Stimulated activated CD8-positive, alpha-beta memory T cell treated with anti-CD3 and anti-CD28 coated beads, Interleukin-2, amount 100 ng/mL, for 48 hours (primary cell): ENCODE data around the gene SUSD3.
"Not testable (repeated sequence)": the region's sequence is repeated elsewhere in the genome, so short reads cannot be mapped to it uniquely, and the experiment has no call there.

ENCODE experiments used
- DNase-seq, 2 donors: peaks; one replicate each; pipeline ENCODE4 v3.0.0-alpha.2; 2020; ENCODE audit warnings: low read depth in 2 of 2

Gene SUSD3

DNA sequence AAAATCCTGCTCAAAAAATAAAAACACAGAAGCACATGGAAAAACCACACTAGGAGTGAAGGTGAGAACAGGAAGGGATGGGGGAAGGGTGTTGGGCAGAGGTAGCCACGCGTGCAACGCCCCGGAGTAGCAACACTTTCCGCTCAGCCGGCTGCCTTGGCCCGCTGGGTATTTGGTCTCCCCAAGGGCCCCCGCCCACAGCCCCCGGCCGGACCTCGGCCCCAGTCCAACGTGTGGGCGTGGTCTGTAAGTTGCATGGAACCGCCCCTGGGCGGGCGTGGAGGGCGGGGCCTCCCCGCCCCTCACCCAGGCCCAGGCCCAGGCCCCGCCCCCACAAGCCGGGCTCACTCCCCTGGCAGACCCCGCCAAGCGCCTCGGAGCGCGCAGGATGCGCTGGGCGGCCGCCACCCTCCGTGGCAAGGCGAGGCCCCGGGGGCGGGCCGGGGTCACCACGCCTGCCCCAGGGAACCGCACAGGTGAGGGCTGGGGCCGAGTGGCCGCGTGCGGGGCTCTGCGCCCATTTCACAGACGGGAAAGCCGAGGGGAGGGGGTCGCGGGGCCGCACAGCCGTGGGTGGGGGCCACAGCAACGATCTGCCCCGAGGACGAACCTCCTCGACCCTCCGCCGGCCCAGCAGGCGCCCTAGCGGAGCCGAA is at the start of gene SUSD3:
Gene SUSD3 (plus strand): TSS at position 347 of the 656 bp plus-strand sequence. CDS start 42 bp downstream, at position 389.
- DNase-seq, result peak; percentile 47 to 61

DNA sequence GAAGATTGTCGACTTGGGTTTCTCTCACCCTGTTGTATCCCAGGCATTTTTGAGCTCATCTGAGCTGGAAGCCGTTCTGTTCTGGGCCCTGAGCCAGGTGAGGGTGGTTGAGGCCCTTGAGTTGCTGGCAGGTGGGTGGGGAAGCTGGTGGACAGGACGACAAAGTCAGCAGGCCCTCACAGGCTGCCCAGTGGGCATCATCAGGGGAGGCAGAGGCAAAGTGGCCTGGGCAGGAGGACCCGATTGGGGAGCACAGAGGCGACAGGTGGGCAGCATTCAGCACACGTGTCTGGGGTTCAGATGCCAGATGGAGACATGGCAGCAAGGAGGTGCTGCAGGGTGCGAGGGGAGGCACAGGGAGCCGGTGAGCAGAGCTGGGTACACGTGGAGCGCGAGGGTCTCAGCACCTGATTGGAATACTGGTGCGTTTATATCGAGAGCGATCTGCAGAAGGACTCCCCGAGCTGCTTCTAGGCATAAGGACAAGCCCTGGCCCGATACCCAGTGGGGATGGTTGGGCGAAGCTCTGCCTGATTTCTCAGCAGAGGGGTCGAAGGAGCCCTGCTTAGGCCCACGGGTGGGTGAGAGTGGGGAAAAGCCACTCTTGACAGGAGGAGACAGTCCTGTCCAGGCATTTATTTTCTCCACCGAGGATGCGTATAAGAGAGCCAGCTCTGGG is 49.0 kb upstream of the SUSD3 start:
- DNase-seq, result no peak

DNA sequence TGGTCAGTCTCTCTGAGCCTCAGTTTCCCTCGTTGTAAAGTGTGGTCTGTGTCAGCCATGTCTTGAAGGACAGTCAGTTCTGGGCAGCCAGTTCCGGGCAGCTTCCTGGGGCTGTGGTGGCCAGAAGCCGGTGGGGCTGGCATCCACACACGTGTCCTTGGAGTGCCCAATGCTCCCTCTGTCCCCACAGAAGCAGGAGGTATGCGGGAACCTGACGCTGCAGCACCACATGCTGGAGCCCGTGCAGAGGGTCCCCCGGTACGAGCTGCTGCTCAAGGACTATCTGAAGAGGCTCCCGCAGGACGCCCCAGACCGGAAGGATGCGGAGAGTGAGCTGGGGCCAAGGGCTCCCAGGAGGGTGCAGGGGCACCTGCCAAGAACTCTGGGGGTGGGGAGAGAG is 48.4 kb upstream of the SUSD3 start:
- DNase-seq, result no peak

DNA sequence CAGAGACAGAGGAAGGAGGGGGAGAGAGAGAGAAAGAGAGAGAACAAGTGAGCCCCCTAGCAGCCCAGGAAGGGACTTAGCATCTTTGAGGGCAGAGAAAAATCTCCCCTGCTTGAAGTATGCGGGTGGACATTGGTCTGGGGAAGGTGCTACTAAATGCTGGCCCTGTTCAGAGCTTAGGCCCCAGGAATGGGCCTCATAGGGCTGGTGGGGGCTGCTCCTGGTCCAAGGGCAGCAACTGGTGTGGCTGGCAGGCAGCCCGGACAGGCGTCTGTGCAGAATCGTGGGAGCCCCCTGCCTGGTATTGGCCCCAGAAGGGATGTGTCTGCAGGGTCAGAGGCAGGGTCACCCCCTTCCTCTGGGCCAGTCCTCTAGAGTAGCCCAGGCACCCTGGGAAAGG is 47.8 kb upstream of the SUSD3 start:
- DNase-seq, result no peak

DNA sequence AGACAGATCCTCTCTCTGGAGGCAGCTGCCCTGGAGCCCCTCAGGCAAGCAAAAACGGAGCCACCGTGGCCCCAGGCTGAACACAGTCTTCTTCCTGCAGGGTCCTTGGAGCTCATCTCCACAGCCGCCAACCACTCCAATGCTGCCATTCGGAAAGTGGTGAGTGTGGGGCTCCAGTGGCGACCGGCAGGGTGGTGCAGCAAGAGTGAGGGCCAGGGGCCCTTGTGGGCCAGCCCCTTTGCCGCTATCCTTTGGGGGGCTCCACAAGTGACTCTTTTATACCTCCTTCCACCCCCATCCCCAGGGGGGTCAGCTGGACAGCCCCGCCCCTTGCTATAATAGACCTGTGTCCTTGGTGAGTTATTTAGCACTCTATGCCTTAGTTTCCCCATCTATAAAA is 47.4 kb upstream of the SUSD3 start:
- no peak for DNase-seq

DNA sequence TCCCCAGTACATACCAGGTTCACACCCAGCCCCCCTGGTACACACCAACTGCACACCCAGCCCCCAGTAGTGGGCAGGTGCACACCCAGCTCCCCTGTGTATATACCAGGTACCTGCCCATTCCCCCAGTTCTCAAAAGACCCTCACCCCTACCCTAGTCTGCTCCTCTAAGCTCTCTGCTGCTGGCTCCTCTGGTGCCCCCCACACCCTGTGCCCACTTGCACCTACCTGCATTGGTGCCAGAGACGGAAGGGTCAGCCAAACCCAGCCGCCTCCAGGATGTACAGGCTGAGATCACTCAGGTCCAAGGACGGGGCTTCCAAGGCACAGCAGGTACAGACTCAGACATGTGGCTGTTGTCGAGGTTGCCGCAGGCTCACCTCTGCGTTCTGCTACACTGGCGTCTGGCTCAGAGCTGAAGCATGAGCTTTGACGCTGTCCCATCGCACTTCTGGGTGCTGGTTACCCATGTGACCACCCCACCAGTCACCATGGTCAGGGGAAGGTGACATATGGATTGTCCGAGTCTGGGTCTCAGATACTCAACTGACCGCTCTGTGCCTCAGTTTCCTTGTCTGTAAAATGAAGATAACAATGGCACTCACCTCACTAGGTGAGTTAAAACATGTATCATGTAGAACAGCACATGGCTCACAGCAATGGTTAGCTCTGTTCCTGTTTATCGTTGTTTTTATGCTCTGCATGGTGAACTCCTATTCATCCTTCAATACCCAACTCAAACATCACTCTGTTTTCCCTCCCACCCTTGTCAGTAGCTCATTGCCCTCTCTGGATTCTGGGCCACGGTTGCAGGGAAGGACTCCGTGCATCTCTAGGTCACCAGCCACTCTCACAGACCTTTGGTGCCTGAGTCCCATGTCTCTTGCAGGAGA is 45.3 kb upstream of the SUSD3 start:
- DNase-seq, result no peak

DNA sequence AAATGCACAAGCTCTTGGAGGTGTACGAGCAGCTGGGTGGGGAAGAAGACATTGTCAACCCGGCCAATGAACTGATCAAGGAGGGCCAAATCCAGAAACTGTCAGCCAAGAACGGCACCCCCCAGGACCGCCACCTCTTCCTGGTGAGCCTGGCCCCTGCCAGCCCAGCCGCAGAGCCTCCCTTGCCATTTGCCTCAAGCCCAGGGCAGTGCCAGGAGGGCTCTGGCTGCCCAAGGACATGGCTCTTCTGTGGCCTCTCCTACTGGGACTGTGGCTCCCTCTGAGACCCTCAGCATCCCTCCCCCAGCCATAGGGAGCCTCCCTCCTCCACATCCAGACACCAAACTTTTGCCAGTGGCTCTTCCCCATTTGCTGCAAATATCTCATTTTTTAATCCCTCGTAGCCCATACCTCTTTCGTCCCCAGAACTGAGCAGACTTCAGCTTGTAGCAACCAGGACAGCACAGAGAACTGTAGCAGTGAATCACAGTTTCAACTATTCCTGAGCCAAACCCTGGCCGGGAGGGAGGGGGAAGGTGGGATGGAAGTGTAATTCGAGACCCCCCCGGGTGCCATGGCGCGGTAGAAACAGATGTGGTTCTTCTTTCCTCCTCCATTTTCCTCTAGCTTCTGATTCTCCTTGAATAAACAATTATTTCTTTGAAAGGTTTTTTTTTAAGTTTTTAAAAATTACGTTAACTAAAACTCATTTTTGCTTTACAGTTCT is 44.5 kb upstream of the SUSD3 start:
- no peak for DNase-seq

DNA sequence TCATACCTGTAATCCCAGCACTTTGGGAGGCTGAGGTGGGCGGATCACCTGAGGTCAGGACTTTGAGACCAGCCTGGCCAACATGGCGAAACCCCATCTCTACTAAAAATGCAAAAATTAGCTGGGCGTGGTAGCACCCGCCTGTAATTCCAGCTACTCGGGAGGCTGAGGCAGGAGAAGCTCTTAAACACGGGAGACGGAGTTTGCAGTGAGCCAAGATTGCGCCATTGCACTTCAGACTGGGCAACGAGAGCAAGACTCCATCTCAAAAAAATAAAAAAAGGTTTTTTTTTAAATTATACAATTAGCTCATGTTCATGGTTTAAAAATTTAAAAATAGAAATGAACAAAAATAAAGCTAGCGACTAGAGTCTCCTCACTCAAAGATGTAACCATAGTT is 43.3 kb upstream of the SUSD3 start:
- not testable (repeated sequence) for DNase-seq

DNA sequence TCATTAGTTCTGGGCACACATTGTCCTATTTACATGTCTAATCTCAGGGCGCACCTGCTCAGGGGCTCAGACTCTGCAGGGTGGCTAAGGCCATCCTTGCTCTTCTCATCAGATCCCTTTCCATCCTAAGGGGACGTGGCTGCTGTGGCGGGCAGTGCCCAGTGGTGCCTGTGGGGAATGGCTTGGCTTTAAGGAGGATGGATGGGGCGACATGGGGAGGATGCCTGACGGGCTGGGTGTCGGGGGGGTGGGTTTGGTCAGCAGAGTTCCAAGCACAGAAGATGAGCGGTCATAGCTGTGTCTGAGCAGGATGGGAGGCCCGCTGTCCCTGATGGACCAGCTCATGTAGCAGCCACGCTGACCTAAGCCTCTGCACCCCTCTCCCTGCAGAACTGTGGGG is 40.9 kb upstream of the SUSD3 start:
- no peak for DNase-seq

DNA sequence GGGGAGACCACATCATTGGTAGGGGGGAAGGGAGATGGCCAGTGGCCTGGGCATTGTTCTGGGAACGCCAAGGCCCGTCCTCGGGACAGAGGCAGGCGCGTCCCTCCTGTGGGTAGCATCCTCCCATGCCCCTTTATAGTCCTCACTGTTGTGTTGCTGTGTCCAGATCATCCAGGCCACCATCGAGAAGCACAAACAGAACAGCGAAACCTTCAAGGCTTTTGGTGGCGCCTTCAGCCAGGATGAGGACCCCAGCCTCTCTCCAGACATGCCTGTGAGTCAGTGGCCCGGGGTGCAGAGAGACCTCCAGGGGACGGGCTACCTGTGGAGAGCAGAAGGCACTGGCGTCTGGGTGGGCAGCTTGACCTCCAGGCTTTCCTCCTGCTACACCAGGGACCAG is 38.4 kb upstream of the SUSD3 start:
- no peak for DNase-seq

DNA sequence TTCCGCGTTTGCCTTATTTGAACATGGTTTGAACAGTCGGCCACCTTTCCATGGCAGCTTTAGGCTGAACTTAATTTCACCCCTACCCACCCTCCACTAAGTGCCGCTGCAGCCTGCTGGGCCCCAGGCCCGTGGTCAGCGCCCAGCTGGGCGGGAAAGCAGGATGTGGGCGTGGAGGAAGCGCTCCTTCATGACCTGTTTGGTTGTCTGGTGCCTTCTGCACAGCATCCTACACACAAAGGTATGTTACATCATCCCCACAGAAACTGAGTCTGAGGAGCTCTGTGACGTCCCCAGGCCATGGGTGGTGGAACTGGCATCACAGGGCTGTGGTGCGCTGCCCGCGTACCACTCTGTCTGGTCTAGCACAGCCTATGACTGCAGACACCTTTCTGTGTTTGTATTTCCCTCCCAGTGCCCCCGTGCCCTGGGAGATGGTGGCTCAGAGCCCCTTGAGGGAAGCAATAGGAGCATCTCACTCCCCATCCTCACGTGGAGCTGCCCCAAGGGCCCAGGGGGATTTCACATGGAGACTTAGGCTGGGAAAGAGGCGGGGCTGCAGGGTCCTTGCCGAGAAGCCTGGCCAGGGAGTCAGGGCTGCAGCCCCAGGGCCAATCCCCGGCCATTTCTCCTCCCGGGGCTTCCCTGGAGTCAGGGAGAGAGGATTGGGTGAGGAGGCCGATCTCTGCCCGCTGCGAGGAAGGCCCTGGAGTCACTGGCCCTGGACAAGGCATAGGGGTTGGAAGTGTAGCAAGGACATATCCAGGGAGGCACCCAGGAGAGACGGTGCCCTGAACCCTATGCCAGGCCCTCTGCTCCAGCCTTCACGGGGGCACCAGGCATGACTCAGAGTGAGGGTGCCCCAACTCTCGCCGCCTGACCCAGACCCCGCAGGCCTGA is 37.5 kb upstream of the SUSD3 start:
- DNase-seq, result peak in 1 of 2 donors; percentile 11

DNA sequence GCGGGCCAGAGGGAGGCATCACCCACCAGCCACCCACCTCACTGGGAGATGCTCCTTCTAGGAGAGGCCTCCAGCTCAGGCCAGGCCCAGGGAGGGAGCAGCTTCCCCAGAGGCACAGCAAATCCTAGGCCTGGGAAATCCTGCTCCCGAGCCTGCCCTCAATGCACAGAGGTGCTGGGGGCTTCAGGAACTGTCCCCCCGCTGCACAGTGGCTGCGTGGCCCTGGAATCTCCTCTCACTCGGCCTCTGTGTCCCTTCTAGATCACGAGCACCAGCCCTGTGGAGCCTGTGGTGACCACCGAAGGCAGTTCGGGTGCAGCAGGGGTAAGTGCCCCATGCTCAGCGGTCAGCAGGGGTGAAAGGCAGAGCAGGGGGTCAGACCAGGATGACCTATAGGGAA is 36.4 kb upstream of the SUSD3 start:
- DNase-seq, result no peak

DNA sequence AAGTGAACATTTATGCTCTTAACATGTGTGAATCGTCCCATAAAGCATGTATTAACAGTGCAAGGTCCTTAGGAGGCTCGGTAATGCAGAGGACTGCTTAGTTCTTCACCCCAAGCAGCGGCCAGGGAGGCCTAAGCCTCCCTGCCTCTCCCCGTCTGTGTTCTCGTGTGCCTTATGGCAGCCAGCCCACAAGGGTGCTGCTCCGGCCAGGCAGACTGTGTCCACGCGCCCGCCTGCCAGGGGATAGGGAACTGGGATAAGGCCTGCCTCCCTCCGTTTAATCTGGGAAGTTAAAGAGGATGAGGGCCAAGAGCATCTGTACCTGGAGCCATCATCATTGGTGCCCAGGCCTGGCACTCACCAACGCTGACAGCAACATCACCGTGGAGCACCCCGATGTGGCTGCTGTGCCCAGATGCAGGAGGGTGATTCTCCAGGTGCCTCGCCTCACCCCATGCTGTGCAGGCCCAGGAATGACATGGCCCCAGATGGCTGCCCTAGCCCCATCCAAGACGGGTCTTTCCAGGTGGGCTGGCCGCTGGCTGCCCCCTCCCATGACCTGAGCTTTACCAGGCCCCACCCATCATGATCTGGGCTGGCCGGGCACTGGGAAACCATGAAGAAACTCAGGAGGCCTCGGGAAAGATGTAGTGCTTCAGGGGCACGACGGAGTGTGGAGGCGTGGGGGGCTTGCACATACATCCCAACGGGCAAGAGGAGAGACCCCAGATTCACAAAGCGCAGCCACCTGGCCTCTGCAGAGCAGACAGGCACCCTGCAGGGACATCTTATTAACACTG is 35.6 kb upstream of the SUSD3 start:
- DNase-seq, result no peak

DNA sequence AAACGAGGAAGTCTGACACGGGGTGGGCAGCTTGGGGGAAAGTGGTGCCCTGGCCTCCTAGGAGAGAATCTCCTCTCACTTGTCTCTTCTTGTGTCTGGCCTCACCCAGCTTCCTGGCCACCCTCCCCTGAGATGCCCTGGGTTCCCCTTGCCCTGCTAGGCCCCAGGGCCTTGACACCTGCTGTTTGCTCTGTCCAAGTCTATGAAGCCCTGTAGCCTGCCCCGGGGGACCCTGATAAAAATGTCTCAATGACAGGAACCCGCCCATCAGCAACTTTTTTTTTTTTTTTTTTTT is 35.0 kb upstream of the SUSD3 start:
- no peak for DNase-seq

DNA sequence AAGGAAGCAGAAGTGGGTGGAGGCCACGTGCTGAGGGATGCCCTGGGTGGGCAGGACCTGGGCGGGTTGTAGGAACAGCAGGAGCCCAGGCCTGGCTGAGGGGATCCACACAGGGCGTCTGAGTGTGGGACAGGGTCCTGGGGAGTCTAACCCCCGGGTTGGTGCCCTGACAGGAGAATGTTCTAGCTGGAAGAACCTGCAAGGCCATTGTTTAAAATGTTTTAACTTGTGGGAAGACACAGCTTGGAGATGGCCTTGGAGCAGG is 33.9 kb upstream of the SUSD3 start:
- DNase-seq, result no peak

DNA sequence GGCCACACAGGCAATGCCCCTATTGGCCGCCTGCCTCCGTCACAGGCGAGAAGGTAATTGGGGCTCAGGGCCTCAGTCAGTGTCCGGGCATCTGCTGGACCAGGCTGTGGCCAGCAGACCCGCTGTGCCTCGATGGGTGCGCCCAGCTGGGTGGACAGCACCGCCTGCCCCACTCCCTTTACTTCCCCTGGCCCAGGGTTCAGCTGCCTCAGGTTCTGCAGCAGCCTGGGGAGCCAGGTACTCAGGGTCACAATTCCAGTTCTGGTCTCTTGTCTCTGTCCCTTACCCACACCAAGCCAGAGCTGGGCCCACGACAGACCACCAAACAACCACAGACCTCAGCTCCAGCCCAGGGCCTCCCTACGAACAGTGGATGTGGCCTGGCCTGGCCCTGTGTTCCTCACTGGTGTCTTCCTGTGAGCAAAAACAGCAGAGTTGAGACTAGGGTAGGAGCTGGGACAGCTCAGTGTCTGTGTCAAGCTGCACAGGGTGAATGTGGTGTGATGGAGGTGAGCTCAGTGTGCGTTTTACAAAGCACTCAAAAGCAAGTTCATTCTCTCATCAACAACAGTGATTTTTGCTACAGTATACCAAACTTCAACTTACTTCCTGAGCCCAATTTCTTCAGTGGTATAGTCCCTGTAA is 33.4 kb upstream of the SUSD3 start:
- DNase-seq, result no peak

DNA sequence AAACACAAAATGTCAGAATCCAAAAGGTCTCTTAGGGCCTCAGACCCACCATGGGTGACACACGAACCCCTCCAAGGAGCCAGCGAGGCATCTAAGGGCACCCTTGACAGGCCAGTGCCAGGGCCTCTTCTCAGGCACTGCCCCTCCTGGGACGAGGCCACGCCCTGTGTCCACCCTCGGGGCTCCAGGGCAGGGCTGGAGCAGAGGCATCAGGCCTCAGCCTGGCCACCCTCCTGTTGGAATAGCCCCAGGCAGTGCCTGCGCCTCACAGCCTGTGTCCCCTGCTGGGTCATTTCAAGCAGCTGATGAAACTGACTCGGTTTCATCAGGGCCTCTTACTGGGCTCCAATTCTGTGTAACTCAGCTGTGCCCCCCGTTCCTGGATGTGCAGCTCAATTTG is 32.8 kb upstream of the SUSD3 start:
- no peak for DNase-seq

DNA sequence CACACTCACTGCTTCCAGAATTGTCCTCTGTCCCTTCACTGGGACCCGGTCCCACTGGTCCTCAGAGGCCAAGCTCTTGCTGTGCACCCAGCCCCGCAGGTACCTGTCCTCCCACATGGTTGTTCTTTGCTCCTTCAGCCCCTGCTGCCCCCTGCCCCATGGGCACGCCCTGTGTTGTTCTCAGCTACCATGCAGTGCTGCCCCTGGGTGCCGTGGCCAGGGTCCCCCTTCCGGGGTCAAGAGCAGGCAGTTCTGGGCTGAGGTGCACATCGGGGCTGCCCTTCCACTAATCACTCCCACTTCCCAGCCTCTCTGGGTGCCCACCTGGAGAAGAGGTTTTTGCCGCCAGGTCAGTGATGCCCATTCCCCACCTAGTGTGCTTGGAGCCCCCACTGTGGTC is 31.9 kb upstream of the SUSD3 start:
- no peak for DNase-seq

DNA sequence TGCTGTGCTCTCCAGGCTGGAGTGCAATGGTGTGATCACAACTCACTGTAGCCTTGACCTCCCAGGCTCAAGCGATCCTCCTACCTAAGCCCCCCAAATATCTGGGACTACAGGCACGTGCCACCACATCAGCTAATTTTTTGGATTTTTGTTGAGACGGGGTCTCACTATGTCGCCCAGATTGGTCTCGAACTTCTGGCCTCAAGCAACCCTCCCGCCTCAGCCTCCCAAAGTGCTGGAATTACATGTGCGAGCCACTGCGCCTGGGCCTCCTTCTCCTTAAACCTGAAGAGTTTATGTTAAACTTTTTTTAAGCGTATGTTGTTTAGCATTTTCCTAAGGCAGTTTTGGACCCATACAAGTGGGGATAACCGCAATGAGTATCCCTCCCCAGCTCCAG is 30.8 kb upstream of the SUSD3 start:
- DNase-seq, result no peak

DNA sequence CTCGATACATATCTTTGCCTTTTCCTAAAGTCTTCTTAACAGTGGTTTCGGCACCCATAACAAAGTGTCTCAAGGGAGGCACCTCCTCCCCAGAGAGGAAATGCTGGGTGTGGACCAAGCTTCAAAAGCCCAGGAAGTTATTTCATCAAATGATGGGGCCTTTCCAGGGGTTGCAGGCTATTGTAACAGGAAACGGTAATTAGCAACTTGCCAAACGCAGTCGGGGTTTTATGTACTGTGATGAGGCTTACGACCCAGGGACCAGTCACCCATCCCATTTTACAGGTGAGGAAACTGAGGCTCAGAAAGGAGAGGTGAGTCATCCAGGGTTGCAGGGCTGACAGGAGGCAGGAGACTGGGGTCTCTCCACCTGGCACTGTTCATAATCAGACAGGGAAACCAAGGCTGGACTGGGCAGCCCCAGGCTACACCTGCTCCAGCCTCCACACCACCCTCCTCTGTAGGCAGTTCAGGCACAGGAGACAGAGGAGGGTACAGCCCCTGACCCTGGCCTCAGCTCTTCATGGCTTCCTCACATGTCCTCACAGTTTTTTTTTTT is 30.0 kb upstream of the SUSD3 start:
- DNase-seq, result peak in 1 of 2 donors; percentile 13
